GM12878 (cell line): ENCODE measurements around the gene MVP. TPM values are rescaled to one million over a fixed set of nuclear protein-coding genes. Genes with fewer than 3 reads are reported as not detected.

ENCODE experiments used
- ATAC-seq: fragments of 200-7000 bp; cut with Tn5 transposase; 3 replicates; pipeline ENCODE4 v1.9.1; 2020; ENCODE audit warnings: mild to moderate bottlenecking, moderate library complexity
- BruUV-seq: library from RNA; stranded (reverse); fragments of 400-500 nt; replicated peaks from 2 replicates; lab custom pipeline; 2021; lab: Mats Ljungman, UMichigan
- CTCF ChIA-PET: fragments of 300-600 bp; sonication (Branson Sonifier 250); formaldehyde crosslinking; extraction: SDS; loops from one replicate; lab custom pipeline; 2021; ENCODE audit warnings: inconsistent platforms; lab: Yijun Ruan, JAX
- POLR2A ChIA-PET: fragments of 350-600 bp; formaldehyde crosslinking; extraction: SDS; loops from one replicate; lab custom pipeline; 2021; ENCODE audit warnings: inconsistent platforms; lab: Charles Lee
- RAD21 ChIA-PET: fragments of 300-600 bp; sonication (Branson Sonifier 250); formaldehyde crosslinking; loops from one replicate; lab custom pipeline; 2023; ENCODE audit warnings: antibody characterized with exemption; ENCODE audit not compliant: unreplicated experiment; lab: Charles Lee
- SMC1A ChIA-PET: fragments of 300-600 bp; sonication (Branson Sonifier 250); formaldehyde crosslinking; loops from one replicate; lab custom pipeline; 2023; ENCODE audit not compliant: unreplicated experiment, uncharacterized antibody; lab: Charles Lee
- DNase-seq: peaks from one replicate; pipeline ENCODE4 v3.0.0-alpha.2; 2011; ENCODE audit warnings: low read depth, low spot score
- FAIRE-seq: peaks from 3 replicates; lab custom pipeline; 2011; peaks lifted over from hg19 to GRCh38; lab: Jason Lieb, UNC
- H2AFZ ChIP-seq: 2 replicates; pipeline ENCODE4 v1.6.0; 2011; ENCODE audit warnings: low read depth, low read length, control low read depth; ENCODE audit not compliant: control insufficient read depth
- H3K27ac ChIP-seq: 2 replicates; pipeline ENCODE4 v1.5.1; 2011; ENCODE audit warnings: control low read depth; ENCODE audit not compliant: control insufficient read depth, insufficient read depth
- H3K27me3 ChIP-seq, 2 experiments: replicated peaks in 1 of 2; 2 replicates each; pipeline versions ENCODE4 v1.6.0 to v1.6.1; 2011; ENCODE audit warnings: low read length in 1 of 2; ENCODE audit not compliant: control insufficient read depth in 2 of 2, insufficient read depth in 2 of 2
- H3K36me3 ChIP-seq, 2 experiments: 2 replicates each; pipeline ENCODE4 v1.5.1; 2011; ENCODE audit warnings: low read length in 1 of 2; ENCODE audit not compliant: control insufficient read depth in 2 of 2, insufficient read depth in 2 of 2
- H3K4me1 ChIP-seq: 2 replicates; pipeline ENCODE4 v1.6.1; 2011; ENCODE audit warnings: mild to moderate bottlenecking, low read length, moderate library complexity, mixed read lengths; ENCODE audit not compliant: control insufficient read depth, insufficient read depth
- H3K4me2 ChIP-seq: 2 replicates; pipeline ENCODE4 v1.6.0; 2011; ENCODE audit warnings: control low read depth; ENCODE audit not compliant: control insufficient read depth, insufficient read depth
- H3K4me3 ChIP-seq: fragments of 200-600 bp; sonication (generic); 2 replicates; pipeline ENCODE4 v1.5.1; 2016
- H3K79me2 ChIP-seq: 2 replicates; pipeline ENCODE4 v1.6.0; 2011; ENCODE audit warnings: low read length; ENCODE audit not compliant: control insufficient read depth, insufficient read depth
- H3K9ac ChIP-seq: 2 replicates; pipeline ENCODE4 v1.8.0; 2011; ENCODE audit warnings: low read length, control low read depth, mixed read lengths; ENCODE audit not compliant: control insufficient read depth, insufficient read depth
- H3K9me3 ChIP-seq: replicated peaks from 3 replicates; pipeline ENCODE4 v1.5.1; 2011; ENCODE audit warnings: mild to moderate bottlenecking, low read length; ENCODE audit not compliant: control insufficient read depth, insufficient read depth
- H4K20me1 ChIP-seq: 2 replicates; pipeline ENCODE4 v1.6.0; 2011; ENCODE audit not compliant: control insufficient read depth, insufficient read depth
- HDGF ChIP-seq: fragments of 450-650 bp; IDR thresholded peaks from 2 replicates; pipeline ENCODE4 v1.6.1; 2016; ENCODE audit warnings: antibody characterized with exemption
- NKRF ChIP-seq: fragments of 450-650 bp; conservative IDR thresholded peaks from 2 replicates; pipeline ENCODE4 v1.6.1; 2017; ENCODE audit warnings: mild to moderate bottlenecking, moderate library complexity
- SREBF2 ChIP-seq: IDR thresholded peaks from 2 replicates; pipeline ENCODE4 v1.6.1; 2012; ENCODE audit warnings: mild to moderate bottlenecking, low read length
- ZNF592 ChIP-seq: fragments of 450-650 bp; IDR thresholded peaks from 2 replicates; pipeline ENCODE4 v1.6.1; 2017; ENCODE audit warnings: mild to moderate bottlenecking, moderate library complexity
- WGBS: methylation state at CpG from one replicate; pipeline ENCODE4 v1.1.6; 2016; ENCODE audit warnings: low lambda C conversion rate; ENCODE audit not compliant: insufficient replicate concordance, insufficient coverage; ENCODE audit errors: missing lambda C conversion rate; 5-methylcytosine and 5-hydroxymethylcytosine counted together
- in situ Hi-C: fragments of 300-500 bp; cut with MboI; formaldehyde crosslinking; loops from 9 replicates; pipeline ENCODE4 v1.14.3; 2018; ENCODE audit warnings: mixed read lengths
- intact Hi-C: fragments of 100-400 bp; cut with micrococcal nuclease; formaldehyde crosslinking; loops from one replicate; pipeline ENCODE4 v1.14.2; 2022; ENCODE audit not compliant: unreplicated experiment
- polyA plus RNA-seq, 11 experiments: library from polyadenylated mRNA; depleted of rRNA in 4 of 11; unstranded in 6 of 11; stranded (reverse) in 5 of 11; fragments of >200 nt; fragmentation: Nextera tagmentation in 4 of 11; fragmentation: Illumina TruSeq in 1 of 11; extraction: Ambion mirVana in 4 of 11; extraction: Trizol in 1 of 11; gene quantifications; 1 replicate in 1 of 11; 2 replicates in 10 of 11; pipeline versions ENCODE4 v1.2.1 to v1.2.3, GENCODE V29; 2011 to 2016; ENCODE audit warnings: inconsistent platforms in 2 of 11, missing spikeins in 2 of 11, low read depth in 1 of 11
- total RNA-seq, 4 experiments: library from RNA; depleted of rRNA in 3 of 4; stranded (reverse); fragments of >200 nt in 3 of 4; fragmentation: Illumina TruSeq in 1 of 4; extraction: Trizol in 1 of 4; gene quantifications; 2 replicates each; pipeline versions ENCODE4 v1.2.1 to v1.2.3, GENCODE V29; 2013 to 2021
- TF ChIP-seq, protein P1 (sequence below): fragments of 450-650 bp; IDR thresholded peaks from 2 replicates; pipeline ENCODE4 v1.6.1; 2016; ENCODE audit warnings: mild to moderate bottlenecking, moderate library complexity, borderline replicate concordance

Gene MVP
- total and polyA plus RNA-seq, 10 of the 15 experiments (the other 5 are each of a cell fraction or from before 2014, with no cell fraction given), result 0.98 to 74.2 (median 54.7) TPM

DNA sequence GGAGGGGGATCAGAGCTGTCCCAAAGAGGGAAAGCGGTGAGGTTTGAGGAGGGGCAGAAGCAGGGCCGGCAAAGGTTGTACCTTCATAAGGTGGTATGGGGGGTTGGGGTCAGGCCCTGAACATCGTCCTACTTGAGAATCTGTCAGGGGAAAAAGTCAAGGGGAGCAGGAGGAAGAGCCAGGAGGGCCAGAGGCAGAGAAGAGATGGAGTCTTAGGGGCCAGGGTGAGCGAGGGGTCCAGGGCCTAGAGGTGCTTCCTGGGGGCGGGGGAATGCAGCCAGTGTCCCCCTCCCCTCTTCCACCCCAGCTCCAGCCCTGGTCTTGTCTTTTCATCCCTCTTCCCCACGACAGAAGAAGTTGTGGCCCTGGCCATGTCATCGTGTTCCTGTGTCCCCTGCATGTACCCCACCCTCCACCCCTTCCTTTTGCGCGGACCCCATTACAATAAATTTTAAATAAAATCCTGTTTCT is 9.5 kb upstream of the MVP start:
- 63% methylated on average over 7 of the region's 9 CpGs for WGBS
- BruUV-seq, result TSS peak; percentile 89
- FAIRE-seq, result no peak
- ChIA-PET SMC1A (interaction anchor here (1.4 to 2.1 kb wide), 3 partner anchors 12 to 79 kb away, joined by 4 to 5 read pairs (median 4); no protein-coding TSS in a partner anchor), CTCF (interaction anchor here (0.6 to 1.3 kb wide), 3 partner anchors 38 to 221 kb away, joined by 3 to 6 read pairs (median 3); no protein-coding TSS in a partner anchor), RAD21 (interaction anchor here (1.0 to 1.1 kb wide), 2 partner anchors 9 to 38 kb away, joined by 3 to 4 read pairs; partner anchors contain the start of gene MVP), POLR2A (interaction anchor here (0.5 to 1.5 kb wide), 6 partner anchors 8 to 67 kb away, joined by 3 to 6 read pairs (median 3); partner anchors contain the start of gene MVP)
- Histone ChIP-seq H3K27me3 (no peaks in the 10 kb centered on the region), H3K36me3 (peaks cover 7 to 13% of the 10 kb centered on the region in 2 experiments; a peak in 2 of 4 replicates), H3K4me2 (peak overlapping the region; percentile 99), H3K9me3 (no peaks in the 10 kb centered on the region), H2AFZ (no peak overlapping the region), H3K9ac (no peak overlapping the region), H3K27ac (no peak overlapping the region), H4K20me1 (no peaks in the 10 kb centered on the region), H3K79me2 (peaks cover 27% of the 10 kb centered on the region), H3K4me1 (peaks cover 30% of the 10 kb centered on the region), H3K4me3 (peak overlapping the region; percentile 85; the same call in 1 of the 2 replicates)
- no peak for ATAC-seq
- intact Hi-C loops (no loop called here), in situ Hi-C loops (no loop called here)
- no peak for DNase-seq
- no peak for TF ChIP-seq ZNF592
- TF ChIP-seq, protein P1, sequence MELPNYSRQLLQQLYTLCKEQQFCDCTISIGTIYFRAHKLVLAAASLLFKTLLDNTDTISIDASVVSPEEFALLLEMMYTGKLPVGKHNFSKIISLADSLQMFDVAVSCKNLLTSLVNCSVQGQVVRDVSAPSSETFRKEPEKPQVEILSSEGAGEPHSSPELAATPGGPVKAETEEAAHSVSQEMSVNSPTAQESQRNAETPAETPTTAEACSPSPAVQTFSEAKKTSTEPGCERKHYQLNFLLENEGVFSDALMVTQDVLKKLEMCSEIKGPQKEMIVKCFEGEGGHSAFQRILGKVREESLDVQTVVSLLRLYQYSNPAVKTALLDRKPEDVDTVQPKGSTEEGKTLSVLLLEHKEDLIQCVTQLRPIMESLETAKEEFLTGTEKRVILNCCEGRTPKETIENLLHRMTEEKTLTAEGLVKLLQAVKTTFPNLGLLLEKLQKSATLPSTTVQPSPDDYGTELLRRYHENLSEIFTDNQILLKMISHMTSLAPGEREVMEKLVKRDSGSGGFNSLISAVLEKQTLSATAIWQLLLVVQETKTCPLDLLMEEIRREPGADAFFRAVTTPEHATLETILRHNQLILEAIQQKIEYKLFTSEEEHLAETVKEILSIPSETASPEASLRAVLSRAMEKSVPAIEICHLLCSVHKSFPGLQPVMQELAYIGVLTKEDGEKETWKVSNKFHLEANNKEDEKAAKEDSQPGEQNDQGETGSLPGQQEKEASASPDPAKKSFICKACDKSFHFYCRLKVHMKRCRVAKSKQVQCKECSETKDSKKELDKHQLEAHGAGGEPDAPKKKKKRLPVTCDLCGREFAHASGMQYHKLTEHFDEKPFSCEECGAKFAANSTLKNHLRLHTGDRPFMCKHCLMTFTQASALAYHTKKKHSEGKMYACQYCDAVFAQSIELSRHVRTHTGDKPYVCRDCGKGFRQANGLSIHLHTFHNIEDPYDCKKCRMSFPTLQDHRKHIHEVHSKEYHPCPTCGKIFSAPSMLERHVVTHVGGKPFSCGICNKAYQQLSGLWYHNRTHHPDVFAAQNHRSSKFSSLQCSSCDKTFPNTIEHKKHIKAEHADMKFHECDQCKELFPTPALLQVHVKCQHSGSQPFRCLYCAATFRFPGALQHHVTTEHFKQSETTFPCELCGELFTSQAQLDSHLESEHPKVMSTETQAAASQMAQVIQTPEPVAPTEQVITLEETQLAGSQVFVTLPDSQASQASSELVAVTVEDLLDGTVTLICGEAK, result no peak
- no peak for TF ChIP-seq HDGF
- TF ChIP-seq NKRF, result no peak
- TF ChIP-seq SREBF2, result no peak
